Measurements from ENCODE around the gene SLC16A10.

SLC16A10 gene

DNA sequence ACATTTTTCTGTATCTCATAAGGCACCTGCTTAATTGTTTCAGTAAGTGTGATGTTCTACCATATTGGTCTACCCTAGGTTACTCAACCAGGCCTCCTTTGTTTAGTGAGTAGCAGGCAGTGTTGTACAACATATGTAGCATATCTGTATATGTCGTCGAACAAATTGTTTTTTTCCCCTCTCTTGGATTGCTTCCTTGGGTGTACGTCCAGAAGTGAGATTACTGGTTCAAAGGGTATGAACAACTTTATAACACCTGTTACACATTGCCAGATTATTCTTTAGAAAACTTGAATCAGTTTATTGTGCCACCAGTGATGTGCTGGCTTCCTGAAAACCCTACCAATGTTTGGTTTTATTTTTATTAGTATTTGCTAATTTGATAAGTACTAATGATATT is 14.7 kb downstream of the SLC16A10 start:
- TF ChIP-seq, protein P1, sequence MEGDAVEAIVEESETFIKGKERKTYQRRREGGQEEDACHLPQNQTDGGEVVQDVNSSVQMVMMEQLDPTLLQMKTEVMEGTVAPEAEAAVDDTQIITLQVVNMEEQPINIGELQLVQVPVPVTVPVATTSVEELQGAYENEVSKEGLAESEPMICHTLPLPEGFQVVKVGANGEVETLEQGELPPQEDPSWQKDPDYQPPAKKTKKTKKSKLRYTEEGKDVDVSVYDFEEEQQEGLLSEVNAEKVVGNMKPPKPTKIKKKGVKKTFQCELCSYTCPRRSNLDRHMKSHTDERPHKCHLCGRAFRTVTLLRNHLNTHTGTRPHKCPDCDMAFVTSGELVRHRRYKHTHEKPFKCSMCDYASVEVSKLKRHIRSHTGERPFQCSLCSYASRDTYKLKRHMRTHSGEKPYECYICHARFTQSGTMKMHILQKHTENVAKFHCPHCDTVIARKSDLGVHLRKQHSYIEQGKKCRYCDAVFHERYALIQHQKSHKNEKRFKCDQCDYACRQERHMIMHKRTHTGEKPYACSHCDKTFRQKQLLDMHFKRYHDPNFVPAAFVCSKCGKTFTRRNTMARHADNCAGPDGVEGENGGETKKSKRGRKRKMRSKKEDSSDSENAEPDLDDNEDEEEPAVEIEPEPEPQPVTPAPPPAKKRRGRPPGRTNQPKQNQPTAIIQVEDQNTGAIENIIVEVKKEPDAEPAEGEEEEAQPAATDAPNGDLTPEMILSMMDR (IDR thresholded peaks at IDR 0.05; ENCODE audit: insufficient read depth, low read depth, low read length, missing control alignments), result no peak
- H3K4me3 ChIP-seq (ENCODE audit: low read depth, low read length), result no peak overlapping the region
- no peak for DNase-seq (ENCODE audit: low read depth)

DNA sequence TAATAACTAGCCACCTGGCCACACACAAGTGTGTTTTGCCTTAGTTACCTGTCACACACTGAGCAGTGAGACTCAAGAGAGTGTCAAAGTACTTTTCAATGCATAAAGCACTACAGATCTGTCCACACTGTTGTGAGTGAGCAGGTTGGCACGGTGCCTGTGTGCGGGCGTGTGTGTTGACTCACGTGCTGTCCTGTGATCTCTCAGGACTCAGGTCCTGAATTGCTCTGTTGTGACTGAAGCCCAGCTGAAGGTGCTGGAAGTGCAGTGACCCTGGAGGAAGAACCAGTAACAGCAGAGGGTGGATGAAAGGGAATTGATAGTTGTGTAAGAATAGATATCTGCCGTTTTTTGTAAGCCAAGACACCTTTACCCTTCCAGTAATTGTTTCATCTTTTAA is 18.3 kb downstream of the SLC16A10 start:
- DNase-seq (ENCODE audit: low read depth), result no peak
- no peak overlapping the region for H3K4me3 ChIP-seq (ENCODE audit: low read depth, low read length)
- TF ChIP-seq, protein P1 (IDR thresholded peaks at IDR 0.05; ENCODE audit: insufficient read depth, low read depth, low read length, missing control alignments), result no peak

DNA sequence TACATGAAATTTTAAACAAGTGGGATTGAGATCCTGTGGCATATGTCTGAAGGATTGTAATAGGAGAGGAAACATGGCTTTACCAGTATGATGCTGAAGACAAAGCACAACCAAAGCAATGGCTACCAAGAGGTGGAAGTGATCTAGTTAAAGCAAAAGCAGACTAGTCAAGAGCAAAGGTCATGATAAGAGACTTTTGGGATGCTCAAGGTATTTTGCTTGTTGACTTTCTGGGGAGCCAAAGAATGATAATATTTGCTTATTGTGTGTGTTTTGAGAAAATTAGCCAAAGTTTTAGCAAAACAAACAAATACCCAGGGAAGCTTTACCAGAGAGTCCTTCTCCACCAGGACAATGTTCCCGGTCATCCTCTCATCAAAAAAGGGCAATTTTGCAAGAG is 20.3 kb downstream of the SLC16A10 start:
- DNase-seq (ENCODE audit: low read depth), result no peak

DNA sequence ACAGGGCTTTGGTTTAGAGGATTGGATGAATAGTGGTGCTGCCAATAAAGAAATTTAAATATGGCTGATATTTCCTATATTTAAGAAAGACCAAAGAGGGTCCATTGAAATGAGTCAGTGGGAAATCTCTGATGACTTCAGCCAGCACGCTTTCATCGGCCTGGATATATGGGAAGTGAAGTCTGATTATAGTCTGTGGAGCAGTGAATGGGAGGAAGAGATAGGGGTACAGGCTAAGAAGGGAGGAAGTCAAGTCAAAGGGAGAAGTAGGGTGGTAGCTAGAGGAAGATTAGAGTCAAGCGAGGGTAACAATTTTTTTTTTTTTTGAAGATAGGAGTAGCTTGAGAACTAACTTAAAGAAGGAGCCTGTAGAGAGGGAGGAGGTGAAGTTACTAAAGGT is 22.7 kb downstream of the SLC16A10 start:
- H3K4me3 ChIP-seq (ENCODE audit: low read depth, low read length), result no peak overlapping the region
- TF ChIP-seq, protein P1 (IDR thresholded peaks at IDR 0.05; ENCODE audit: insufficient read depth, low read depth, low read length, missing control alignments), result no peak
- DNase-seq (ENCODE audit: low read depth), result no peak

More for the DNA sequence above, 20.3 kb downstream of the SLC16A10 start:
- no peak overlapping the region for H3K4me3 ChIP-seq (ENCODE audit: low read depth, low read length)
- TF ChIP-seq, protein P1 (IDR thresholded peaks at IDR 0.05; ENCODE audit: insufficient read depth, low read depth, low read length, missing control alignments), result no peak

DNA sequence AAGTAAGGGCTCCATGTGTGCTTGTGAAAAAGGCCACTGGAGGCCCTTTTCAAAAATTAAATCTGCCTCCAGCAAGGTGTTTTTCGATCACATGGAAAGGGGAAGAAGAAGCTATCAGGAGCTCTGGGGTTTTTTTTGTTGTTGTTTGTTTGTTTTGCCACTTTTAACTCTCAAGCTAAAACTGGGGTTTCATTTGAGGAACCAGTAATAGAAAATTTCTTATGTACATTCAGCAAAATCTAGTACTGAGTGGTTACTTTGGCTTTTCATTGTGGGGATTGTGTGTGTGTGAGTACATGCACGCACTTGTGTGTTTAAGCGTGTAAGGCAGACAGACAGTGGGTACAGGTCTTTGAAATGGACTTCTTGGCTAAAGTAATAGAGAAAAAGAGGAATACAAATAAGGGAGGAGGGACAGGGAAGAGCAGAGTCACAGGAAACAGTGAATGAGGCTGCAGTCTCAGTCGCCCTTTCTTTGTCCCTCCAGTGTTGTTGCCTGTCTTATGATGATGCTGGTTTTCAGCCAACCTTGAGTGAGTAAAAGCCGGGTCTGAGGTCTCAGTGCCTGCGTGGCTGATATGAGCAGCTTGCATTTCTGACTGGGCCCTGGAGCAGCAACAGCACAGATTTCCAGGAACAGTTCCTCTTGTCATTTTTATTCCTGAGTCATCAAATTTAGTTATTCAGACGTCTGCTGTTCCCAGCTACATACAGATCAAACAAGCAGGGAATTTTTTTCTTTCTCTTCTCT is 26.2 kb downstream of the SLC16A10 start:
- DNase-seq (ENCODE audit: low read depth), result peak; percentile 13
- TF ChIP-seq, protein P1 (IDR thresholded peaks at IDR 0.05; ENCODE audit: insufficient read depth, low read depth, low read length, missing control alignments), result no peak
- no peak overlapping the region for H3K4me3 ChIP-seq (ENCODE audit: low read depth, low read length)

DNA sequence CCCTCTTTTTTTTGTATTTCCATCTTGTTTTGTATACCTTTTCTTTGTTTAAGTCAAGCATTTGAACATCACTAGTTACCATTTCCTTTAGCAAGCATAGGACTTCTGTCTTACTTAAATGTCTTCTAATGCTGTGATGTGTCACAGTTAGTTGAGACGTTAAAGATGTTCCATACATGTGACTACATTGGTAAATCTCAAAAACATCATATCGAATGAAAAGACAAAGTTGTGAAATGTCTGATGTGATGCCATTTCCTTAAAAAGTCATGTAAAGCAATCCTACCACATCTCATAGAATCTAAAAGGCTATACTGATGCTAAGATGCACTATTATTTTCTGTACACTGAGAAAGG is 26.8 kb downstream of the SLC16A10 start:
- no peak for DNase-seq (ENCODE audit: low read depth)
- H3K4me3 ChIP-seq (ENCODE audit: low read depth, low read length), result no peak overlapping the region
- TF ChIP-seq, protein P1 (IDR thresholded peaks at IDR 0.05; ENCODE audit: insufficient read depth, low read depth, low read length, missing control alignments), result no peak

DNA sequence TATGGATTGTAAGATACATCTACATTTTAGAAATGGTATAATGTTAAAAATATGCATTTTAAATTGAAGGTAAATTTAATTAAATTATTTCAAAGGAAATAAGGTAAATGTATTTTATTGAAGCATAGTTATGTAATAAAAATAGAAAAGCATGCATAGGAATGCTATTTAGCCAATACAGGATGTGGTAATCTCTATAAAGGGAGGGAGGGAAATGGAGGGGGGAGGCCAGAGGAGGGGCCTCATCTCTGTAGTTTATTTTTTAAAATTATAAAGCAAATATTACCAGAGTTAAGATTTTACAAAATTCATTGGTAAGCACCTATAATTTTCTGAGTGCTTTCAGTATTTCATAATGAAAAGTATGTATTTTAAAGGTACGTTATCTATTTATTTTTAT is 27.2 kb downstream of the SLC16A10 start:
- no peak overlapping the region for H3K4me3 ChIP-seq (ENCODE audit: low read depth, low read length)
- TF ChIP-seq, protein P1 (IDR thresholded peaks at IDR 0.05; ENCODE audit: insufficient read depth, low read depth, low read length, missing control alignments), result no peak
- no peak for DNase-seq (ENCODE audit: low read depth)
